K562 (cell line): ENCODE data around the gene LARP7. TPM values are rescaled to one million over a fixed set of nuclear protein-coding genes. Genes with fewer than 3 reads are reported as not detected.

Experiments
- ATAC-seq: fragments of 200-7000 bp; cut with Tn5 transposase; 3 replicates; pipeline ENCODE4 v1.9.1; 2020; ENCODE audit warnings: moderate library complexity
- BruUV-seq: library from RNA; stranded (reverse); fragments of 400-500 nt; replicated peaks from 2 replicates; lab custom pipeline; 2021; lab: Mats Ljungman, UMichigan
- CTCF ChIA-PET: fragments of 300-600 bp; formaldehyde crosslinking; extraction: SDS; loops from one replicate; lab custom pipeline; 2021; ENCODE audit warnings: low intra/inter-chr PET ratio; lab: Yijun Ruan, JAX
- POLR2A ChIA-PET: fragments of 300-600, 350-650 bp; sonication (Branson Sonifier 250); formaldehyde crosslinking; extraction: SDS; loops from one replicate; lab custom pipeline; 2021; ENCODE audit warnings: antibody characterized with exemption, inconsistent platforms; lab: Yijun Ruan, JAX
- DNase-seq, 4 experiments: peaks; one replicate each; pipeline versions ENCODE4 v3.0.0 to v3.0.0-alpha.2; 2011 to 2018; ENCODE audit warnings: low spot score in 3 of 4, mixed read lengths in 3 of 4; ENCODE audit errors: extremely low read depth in 1 of 4
- FAIRE-seq: peaks from 2 replicates; lab custom pipeline; 2011; peaks lifted over from hg19 to GRCh38; lab: Jason Lieb, UNC
- H2AFZ ChIP-seq: 2 replicates; pipeline ENCODE4 v1.6.0; 2011; ENCODE audit warnings: low read depth, low read length, control low read depth, inconsistent platforms
- H3K27ac ChIP-seq: fragments of 200-600 bp; 3 replicates; pipeline ENCODE4 v1.8.0; 2011; ENCODE audit warnings: low read depth, mild to moderate bottlenecking, control low read depth, inconsistent platforms, low read length, moderate library complexity, mixed read lengths; ENCODE audit errors: extremely low read depth
- H3K27me3 ChIP-seq, 2 experiments: fragments of 300-600 bp in 1 of 2; 2 replicates in 1 of 2; 3 replicates in 1 of 2; pipeline versions ENCODE4 v1.6.0 to v1.8.0; 2011; ENCODE audit warnings: inconsistent platforms in 2 of 2, low read length in 2 of 2, mild to moderate bottlenecking in 1 of 2, mixed read lengths in 1 of 2, moderate library complexity in 1 of 2; ENCODE audit not compliant: control insufficient read depth in 2 of 2, insufficient read depth in 2 of 2
- H3K36me3 ChIP-seq: fragments of 300-600 bp; 3 replicates; pipeline ENCODE4 v1.8.0; 2011; ENCODE audit warnings: mild to moderate bottlenecking, low read length, inconsistent platforms; ENCODE audit not compliant: control insufficient read depth, insufficient read depth
- H3K4me1 ChIP-seq, 2 experiments: fragments of 200-600 bp in 1 of 2; replicated peaks in 1 of 2; 2 replicates in 1 of 2; 3 replicates in 1 of 2; pipeline versions ENCODE4 v1.5.1 to v1.8.0; 2011; ENCODE audit warnings: inconsistent platforms in 2 of 2, low read length in 2 of 2, mild to moderate bottlenecking in 1 of 2, mixed read lengths in 1 of 2, moderate library complexity in 1 of 2; ENCODE audit not compliant: control insufficient read depth in 2 of 2, insufficient read depth in 2 of 2
- H3K4me2 ChIP-seq: 2 replicates; pipeline ENCODE4 v1.6.1; 2011; ENCODE audit warnings: low read length, control low read depth, inconsistent platforms, mixed read lengths; ENCODE audit not compliant: insufficient read depth
- H3K4me3 ChIP-seq: fragments of 200-600 bp; sonication (generic), shearing (Covaris generic); 2 replicates; pipeline ENCODE4 v1.5.1; 2016; ENCODE audit warnings: control low read depth, inconsistent platforms
- H3K79me2 ChIP-seq: fragments of 200-600 bp; 3 replicates; pipeline ENCODE4 v1.8.0; 2011; ENCODE audit warnings: low read length, inconsistent platforms; ENCODE audit not compliant: control insufficient read depth, insufficient read depth
- H3K9ac ChIP-seq, 2 experiments: 2 replicates each; pipeline versions ENCODE4 v1.6.0 to v1.6.1; 2011; ENCODE audit warnings: low read depth in 2 of 2, low read length in 2 of 2, control low read depth in 1 of 2, inconsistent platforms in 1 of 2, mild to moderate bottlenecking in 1 of 2, mixed read lengths in 1 of 2; ENCODE audit not compliant: insufficient read depth in 1 of 2
- H3K9me1 ChIP-seq: one replicate; pipeline ENCODE4 v1.6.0; 2011; ENCODE audit warnings: inconsistent platforms, mild to moderate bottlenecking, low read length, moderate library complexity; ENCODE audit not compliant: control insufficient read depth, insufficient read depth
- H3K9me3 ChIP-seq: replicated peaks from 2 replicates; pipeline ENCODE4 v1.5.1; 2011; ENCODE audit warnings: low read depth, low read length, inconsistent platforms; ENCODE audit not compliant: control insufficient read depth, insufficient read depth
- H4K20me1 ChIP-seq: replicated peaks from 2 replicates; pipeline ENCODE4 v1.6.1; 2011; ENCODE audit warnings: low read length, inconsistent platforms, mixed read lengths; ENCODE audit not compliant: control insufficient read depth, insufficient read depth
- MAFG ChIP-seq: fragments of 450-650 bp; conservative IDR thresholded peaks from 2 replicates; pipeline ENCODE4 v1.6.1; 2016; ENCODE audit warnings: missing genetic modification characterization, missing compliant biosample characterization
- ZNF586 ChIP-seq: fragments of 450-650 bp; formaldehyde crosslinking; conservative IDR thresholded peaks from 2 replicates; pipeline ENCODE4 v1.4.0; 2020; ENCODE audit warnings: mild to moderate bottlenecking, moderate library complexity
- ZNF780A ChIP-seq: fragments of 250-450 bp; sonication (Bioruptor Pico); IDR thresholded peaks from 2 replicates; pipeline ENCODE4 v1.5.0; 2021; ENCODE audit warnings: mild to moderate bottlenecking
- WGBS: fragments of 100-300 bp; shearing (Covaris generic); methylation state at CpG from one replicate; pipeline ENCODE4 v1.1.6; 2016; ENCODE audit warnings: low coverage, mixed read lengths; ENCODE audit not compliant: insufficient coverage; ENCODE audit errors: missing lambda C conversion rate; 5-methylcytosine and 5-hydroxymethylcytosine counted together
- in situ Hi-C: fragments of 300-500 bp; cut with MboI; formaldehyde crosslinking; loops from 4 replicates; pipeline ENCODE4 v1.15.0; 2018; ENCODE audit warnings: inconsistent platforms, mixed read lengths
- intact Hi-C: fragments of 100-400 bp; cut with micrococcal nuclease; formaldehyde crosslinking; loops from 2 replicates; pipeline ENCODE4 v1.14.2; 2022
- polyA plus RNA-seq, 8 experiments: library from polyadenylated mRNA; depleted of rRNA in 4 of 8; stranded (reverse) in 5 of 8; unstranded in 3 of 8; fragments of >200 nt; fragmentation: Nextera tagmentation in 2 of 8; fragmentation: Illumina TruSeq in 1 of 8; extraction: Ambion mirVana in 2 of 8; extraction: Trizol in 1 of 8; gene quantifications; 2 replicates each; pipeline versions ENCODE4 v1.2.1 to v1.2.3, GENCODE V29; 2011 to 2014; ENCODE audit warnings: inconsistent platforms in 1 of 8, missing spikeins in 1 of 8
- total RNA-seq, 7 experiments: library from RNA; depleted of rRNA in 6 of 7; stranded (reverse); fragments of >200 nt in 6 of 7; fragmentation: Illumina TruSeq in 2 of 7; extraction: Trizol in 2 of 7; gene quantifications; 2 replicates each; pipeline versions ENCODE4 v1.2.1 to v1.2.3, GENCODE V29; 2011 to 2021; ENCODE audit warnings: low replicate concordance in 1 of 7
- TF ChIP-seq, protein P1 (sequence below): sonication (generic); formaldehyde crosslinking; IDR thresholded peaks from 2 replicates; pipeline ENCODE4 v1.9.0; 2022; ENCODE audit warnings: mild to moderate bottlenecking, missing genetic modification reagents
- TF ChIP-seq, protein P2 (sequence below): fragments of 250-450 bp; sonication (Bioruptor Pico); IDR thresholded peaks from 2 replicates; pipeline ENCODE4 v1.4.0; 2020; ENCODE audit warnings: mild to moderate bottlenecking, moderate library complexity, borderline replicate concordance
- TF ChIP-seq, protein P3 (sequence below): fragments of 250-450 bp; sonication (Bioruptor Pico); IDR thresholded peaks from 2 replicates; pipeline ENCODE4 v1.8.0; 2022; ENCODE audit warnings: moderate library complexity, mild to moderate bottlenecking, inconsistent platforms
- TF ChIP-seq, protein P4 (sequence below): sonication (generic); formaldehyde crosslinking; IDR thresholded peaks from 2 replicates; pipeline ENCODE4 v1.8.1; 2023; ENCODE audit warnings: mild to moderate bottlenecking, missing genetic modification reagents

Gene LARP7
- total and polyA plus RNA-seq, 9 of the 15 experiments (the other 6 are each of a cell fraction or from before 2014, with no cell fraction given): 30.1 to 76.9 (median 56.0) TPM

DNA sequence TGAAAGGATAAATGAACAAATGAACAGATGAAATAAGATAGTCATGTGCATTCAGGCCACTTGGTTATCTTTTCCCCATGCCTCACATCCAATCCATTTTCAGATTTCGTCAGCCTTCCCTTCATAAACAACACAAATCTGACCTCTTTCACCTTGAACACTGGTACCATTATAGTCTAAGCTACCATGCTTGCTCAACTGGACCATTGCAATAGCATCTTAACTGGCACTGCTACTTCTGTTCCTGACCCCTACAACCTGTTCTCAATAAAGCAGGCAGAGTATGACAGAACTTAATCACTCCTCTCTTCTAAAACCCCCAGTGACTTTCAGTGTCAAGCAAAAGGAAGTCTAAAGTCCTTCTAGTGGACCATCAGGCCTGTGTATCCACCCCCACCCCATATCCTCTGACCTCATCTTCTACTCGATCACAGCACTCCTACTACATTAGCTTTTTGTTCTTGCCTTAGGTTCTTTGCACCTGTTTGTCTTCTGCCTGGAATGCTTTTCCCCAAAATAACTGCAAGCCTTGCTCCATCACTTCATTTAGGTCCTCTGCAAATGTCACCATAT is 40.7 kb downstream of the LARP7 start:
- ChIA-PET POLR2A (interaction anchor here (0.6 kb wide), 1 partner anchor 15 kb away, joined by 3 read pairs; no protein-coding TSS in a partner anchor), CTCF (no interaction called here)
- H3K27me3 ChIP-seq: peaks cover 0 to 4% of the 10 kb centered on the region in 2 experiments; a peak in 3 of 5 replicates
- H3K9ac ChIP-seq: no peak overlapping the region
- H3K79me2 ChIP-seq: no peaks in the 10 kb centered on the region
- in situ Hi-C loops (no loop called here), intact Hi-C loops (no loop called here)
- ATAC-seq (no peak), FAIRE-seq (no peak), DNase-seq (no peak)
- no TSS peak for BruUV-seq
- no peaks in the 10 kb centered on the region for H3K4me1 ChIP-seq
- H3K27ac ChIP-seq: no peak overlapping the region
- H3K36me3 ChIP-seq: no peaks in the 10 kb centered on the region
- no peaks in the 10 kb centered on the region for H3K9me3 ChIP-seq
- no peak overlapping the region for H3K4me2 ChIP-seq
- H4K20me1 ChIP-seq: no peaks in the 10 kb centered on the region
- TF ChIP-seq, protein P1, sequence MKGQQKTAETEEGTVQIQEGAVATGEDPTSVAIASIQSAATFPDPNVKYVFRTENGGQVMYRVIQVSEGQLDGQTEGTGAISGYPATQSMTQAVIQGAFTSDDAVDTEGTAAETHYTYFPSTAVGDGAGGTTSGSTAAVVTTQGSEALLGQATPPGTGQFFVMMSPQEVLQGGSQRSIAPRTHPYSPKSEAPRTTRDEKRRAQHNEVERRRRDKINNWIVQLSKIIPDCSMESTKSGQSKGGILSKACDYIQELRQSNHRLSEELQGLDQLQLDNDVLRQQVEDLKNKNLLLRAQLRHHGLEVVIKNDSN (CRISPR knock-in tag): no peak
- TF ChIP-seq, protein P2, sequence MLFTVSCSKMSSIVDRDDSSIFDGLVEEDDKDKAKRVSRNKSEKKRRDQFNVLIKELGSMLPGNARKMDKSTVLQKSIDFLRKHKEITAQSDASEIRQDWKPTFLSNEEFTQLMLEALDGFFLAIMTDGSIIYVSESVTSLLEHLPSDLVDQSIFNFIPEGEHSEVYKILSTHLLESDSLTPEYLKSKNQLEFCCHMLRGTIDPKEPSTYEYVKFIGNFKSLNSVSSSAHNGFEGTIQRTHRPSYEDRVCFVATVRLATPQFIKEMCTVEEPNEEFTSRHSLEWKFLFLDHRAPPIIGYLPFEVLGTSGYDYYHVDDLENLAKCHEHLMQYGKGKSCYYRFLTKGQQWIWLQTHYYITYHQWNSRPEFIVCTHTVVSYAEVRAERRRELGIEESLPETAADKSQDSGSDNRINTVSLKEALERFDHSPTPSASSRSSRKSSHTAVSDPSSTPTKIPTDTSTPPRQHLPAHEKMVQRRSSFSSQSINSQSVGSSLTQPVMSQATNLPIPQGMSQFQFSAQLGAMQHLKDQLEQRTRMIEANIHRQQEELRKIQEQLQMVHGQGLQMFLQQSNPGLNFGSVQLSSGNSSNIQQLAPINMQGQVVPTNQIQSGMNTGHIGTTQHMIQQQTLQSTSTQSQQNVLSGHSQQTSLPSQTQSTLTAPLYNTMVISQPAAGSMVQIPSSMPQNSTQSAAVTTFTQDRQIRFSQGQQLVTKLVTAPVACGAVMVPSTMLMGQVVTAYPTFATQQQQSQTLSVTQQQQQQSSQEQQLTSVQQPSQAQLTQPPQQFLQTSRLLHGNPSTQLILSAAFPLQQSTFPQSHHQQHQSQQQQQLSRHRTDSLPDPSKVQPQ (CRISPR knock-in tag): no peak
- TF ChIP-seq, protein P3, sequence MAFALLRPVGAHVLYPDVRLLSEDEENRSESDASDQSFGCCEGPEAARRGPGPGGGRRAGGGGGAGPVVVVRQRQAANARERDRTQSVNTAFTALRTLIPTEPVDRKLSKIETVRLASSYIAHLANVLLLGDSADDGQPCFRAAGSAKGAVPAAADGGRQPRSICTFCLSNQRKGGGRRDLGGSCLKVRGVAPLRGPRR (CRISPR knock-in tag): no peak
- TF ChIP-seq MAFG (tag) (no peak), ZNF780A (CRISPR knock-in tag) (no peak), ZNF586 (CRISPR knock-in tag) (no peak)
- TF ChIP-seq, protein P4, sequence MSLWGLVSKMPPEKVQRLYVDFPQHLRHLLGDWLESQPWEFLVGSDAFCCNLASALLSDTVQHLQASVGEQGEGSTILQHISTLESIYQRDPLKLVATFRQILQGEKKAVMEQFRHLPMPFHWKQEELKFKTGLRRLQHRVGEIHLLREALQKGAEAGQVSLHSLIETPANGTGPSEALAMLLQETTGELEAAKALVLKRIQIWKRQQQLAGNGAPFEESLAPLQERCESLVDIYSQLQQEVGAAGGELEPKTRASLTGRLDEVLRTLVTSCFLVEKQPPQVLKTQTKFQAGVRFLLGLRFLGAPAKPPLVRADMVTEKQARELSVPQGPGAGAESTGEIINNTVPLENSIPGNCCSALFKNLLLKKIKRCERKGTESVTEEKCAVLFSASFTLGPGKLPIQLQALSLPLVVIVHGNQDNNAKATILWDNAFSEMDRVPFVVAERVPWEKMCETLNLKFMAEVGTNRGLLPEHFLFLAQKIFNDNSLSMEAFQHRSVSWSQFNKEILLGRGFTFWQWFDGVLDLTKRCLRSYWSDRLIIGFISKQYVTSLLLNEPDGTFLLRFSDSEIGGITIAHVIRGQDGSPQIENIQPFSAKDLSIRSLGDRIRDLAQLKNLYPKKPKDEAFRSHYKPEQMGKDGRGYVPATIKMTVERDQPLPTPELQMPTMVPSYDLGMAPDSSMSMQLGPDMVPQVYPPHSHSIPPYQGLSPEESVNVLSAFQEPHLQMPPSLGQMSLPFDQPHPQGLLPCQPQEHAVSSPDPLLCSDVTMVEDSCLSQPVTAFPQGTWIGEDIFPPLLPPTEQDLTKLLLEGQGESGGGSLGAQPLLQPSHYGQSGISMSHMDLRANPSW (CRISPR knock-in tag): no peak
- no peaks in the 10 kb centered on the region for H3K9me1 ChIP-seq
- 15% methylated on average over 2 of the region's 2 CpGs for WGBS
- no peak overlapping the region for H2AFZ ChIP-seq
- no peak overlapping the region for H3K4me3 ChIP-seq
